ENCODE results near the gene SEPTIN6. TPM values are rescaled to one million over a fixed set of nuclear protein-coding genes. Genes with fewer than 3 reads are reported as not detected.
A peak's percentile ranks its signal among the peaks of the same experiment; 100 is the strongest.
"Not testable (repeated sequence)": the region's sequence is repeated elsewhere in the genome, so short reads cannot be mapped to it uniquely, and the experiment has no call there.

The SEPTIN6 gene
- total and polyA plus RNA-seq, 2 experiments from 2014 or later, result 51.0 to 78.7 TPM

DNA sequence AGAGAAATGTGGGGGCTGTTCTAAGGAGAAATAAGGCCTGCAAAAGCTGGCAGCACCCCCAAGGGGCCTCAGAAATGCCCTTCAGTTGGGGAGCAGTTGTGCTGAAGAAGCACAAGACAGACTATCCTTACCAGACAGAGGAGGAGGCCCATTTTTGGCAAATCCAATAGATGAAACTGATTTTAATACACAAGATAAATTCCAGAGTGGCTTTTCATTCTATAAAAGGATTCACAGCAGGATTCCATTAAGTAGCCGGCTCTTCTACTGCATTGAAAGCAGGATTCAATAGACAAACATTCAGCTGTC, 8.1 kb downstream of the SEPTIN6 start:
- H3K27ac ChIP-seq, result peak overlapping the region; percentile 85
- H3K4me1 ChIP-seq (ENCODE audit: low read depth), result peaks cover 13% of the 10 kb centered on the region
- H3K36me3 ChIP-seq, result no peaks in the 10 kb centered on the region
- no peaks in the 10 kb centered on the region for H3K27me3 ChIP-seq
- no peak overlapping the region for H3K4me3 ChIP-seq
- TF ChIP-seq, protein P1, sequence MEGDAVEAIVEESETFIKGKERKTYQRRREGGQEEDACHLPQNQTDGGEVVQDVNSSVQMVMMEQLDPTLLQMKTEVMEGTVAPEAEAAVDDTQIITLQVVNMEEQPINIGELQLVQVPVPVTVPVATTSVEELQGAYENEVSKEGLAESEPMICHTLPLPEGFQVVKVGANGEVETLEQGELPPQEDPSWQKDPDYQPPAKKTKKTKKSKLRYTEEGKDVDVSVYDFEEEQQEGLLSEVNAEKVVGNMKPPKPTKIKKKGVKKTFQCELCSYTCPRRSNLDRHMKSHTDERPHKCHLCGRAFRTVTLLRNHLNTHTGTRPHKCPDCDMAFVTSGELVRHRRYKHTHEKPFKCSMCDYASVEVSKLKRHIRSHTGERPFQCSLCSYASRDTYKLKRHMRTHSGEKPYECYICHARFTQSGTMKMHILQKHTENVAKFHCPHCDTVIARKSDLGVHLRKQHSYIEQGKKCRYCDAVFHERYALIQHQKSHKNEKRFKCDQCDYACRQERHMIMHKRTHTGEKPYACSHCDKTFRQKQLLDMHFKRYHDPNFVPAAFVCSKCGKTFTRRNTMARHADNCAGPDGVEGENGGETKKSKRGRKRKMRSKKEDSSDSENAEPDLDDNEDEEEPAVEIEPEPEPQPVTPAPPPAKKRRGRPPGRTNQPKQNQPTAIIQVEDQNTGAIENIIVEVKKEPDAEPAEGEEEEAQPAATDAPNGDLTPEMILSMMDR (IDR thresholded peaks at IDR 0.05; ENCODE audit: low read depth, low read length), result no peak
- DNase-seq (ENCODE audit: low read depth in 1 of 2, low spot score in 1 of 2), result no peak
- no peaks in the 10 kb centered on the region for H3K9me3 ChIP-seq (ENCODE audit: low read depth)

DNA sequence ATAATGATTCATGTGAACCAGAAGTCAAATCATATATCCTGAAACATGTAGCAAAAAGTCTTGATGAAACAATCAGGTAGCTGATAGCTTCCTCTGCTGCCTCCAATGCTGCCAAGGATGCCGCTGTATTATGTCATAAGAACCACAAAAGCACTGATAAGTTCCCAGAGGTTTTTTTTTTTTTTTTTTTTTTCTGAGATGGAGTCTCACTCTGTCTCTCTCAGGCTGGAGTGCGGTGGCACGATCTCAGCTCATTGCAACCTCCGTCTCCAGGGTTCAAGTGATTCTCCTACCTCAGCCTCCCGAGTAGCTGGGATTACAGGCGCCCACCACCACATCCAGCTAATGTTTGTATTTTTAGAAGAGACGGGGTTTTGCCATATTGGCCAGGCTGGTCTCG, 8.7 kb downstream of the SEPTIN6 start:
- DNase-seq (ENCODE audit: low read depth in 1 of 2, low spot score in 1 of 2); H3K4me3 ChIP-seq; H3K36me3 ChIP-seq; H3K27me3 ChIP-seq; H3K9me3 ChIP-seq (ENCODE audit: low read depth): not testable (repeated sequence)
- Histone ChIP-seq H3K27ac (peak overlapping the region; percentile 85), H3K4me1 (ENCODE audit: low read depth) (peaks cover 13% of the 10 kb centered on the region)

DNA sequence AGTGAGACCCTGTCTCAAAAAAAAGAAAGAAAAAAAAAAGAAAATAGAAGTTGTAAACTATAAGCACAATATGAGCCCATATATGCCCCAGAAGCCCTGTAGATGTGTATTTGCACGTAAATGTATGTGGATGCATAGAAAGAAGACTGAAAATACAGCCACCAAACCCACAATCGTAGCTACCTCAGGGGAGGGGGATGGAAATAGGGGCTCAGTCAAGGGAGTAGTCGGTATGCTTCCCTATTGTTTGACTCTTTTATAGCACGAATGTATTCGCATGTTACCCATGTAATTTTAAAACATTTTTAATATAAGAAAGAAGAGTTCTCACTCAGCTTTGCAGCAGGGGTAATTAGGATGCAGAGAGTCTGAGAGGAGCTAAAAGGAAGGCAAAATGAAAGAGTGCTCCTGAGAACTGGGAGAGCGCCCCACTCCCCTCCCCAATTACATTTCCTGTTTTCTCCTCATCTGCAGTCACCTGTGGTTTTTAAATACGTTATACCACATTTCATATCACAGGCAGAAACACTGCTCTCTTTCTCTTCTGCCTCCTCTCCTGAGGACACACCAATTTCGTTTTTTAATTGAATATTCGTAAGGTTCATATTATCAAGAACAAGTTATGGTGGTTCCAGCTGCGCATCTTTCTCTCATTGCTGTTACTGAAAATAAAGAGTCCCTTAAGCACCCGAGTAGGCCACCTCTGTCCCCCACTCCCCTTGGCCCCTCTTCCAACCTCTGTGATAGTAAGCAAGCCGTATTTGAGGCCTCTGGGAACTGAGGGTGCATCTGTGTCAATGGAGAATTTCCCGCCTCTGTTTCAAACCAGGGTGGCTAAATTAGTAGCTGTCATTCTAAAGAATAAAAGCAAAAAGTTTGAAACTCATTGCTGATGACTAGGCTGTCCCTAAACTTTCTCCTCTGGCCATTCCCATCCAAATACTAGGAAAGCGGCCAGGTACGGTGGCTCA, 10.7 kb downstream of the SEPTIN6 start:
- Histone ChIP-seq H3K4me3 (no peak overlapping the region), H3K27ac (no peak overlapping the region), H3K4me1 (ENCODE audit: low read depth) (peaks cover 13% of the 10 kb centered on the region), H3K9me3 (ENCODE audit: low read depth) (no peaks in the 10 kb centered on the region), H3K27me3 (no peaks in the 10 kb centered on the region), H3K36me3 (no peaks in the 10 kb centered on the region)
- TF ChIP-seq, protein P1 (IDR thresholded peaks at IDR 0.05; ENCODE audit: low read depth, low read length), result no peak
- no peak for DNase-seq (ENCODE audit: low read depth in 1 of 2, low spot score in 1 of 2)

GRCh38 chrX:119677654-119677981, 15.3 kb downstream of the SEPTIN6 start:
- Histone ChIP-seq H3K4me3 (no peak overlapping the region), H3K27me3 (no peaks in the 10 kb centered on the region), H3K4me1 (ENCODE audit: low read depth) (no peaks in the 10 kb centered on the region), H3K27ac (no peak overlapping the region), H3K9me3 (ENCODE audit: low read depth) (no peaks in the 10 kb centered on the region), H3K36me3 (no peaks in the 10 kb centered on the region)
- no peak for DNase-seq (ENCODE audit: low read depth in 1 of 2, low spot score in 1 of 2)
- TF ChIP-seq, protein P1 (IDR thresholded peaks at IDR 0.05; ENCODE audit: low read depth, low read length), result no peak

DNA sequence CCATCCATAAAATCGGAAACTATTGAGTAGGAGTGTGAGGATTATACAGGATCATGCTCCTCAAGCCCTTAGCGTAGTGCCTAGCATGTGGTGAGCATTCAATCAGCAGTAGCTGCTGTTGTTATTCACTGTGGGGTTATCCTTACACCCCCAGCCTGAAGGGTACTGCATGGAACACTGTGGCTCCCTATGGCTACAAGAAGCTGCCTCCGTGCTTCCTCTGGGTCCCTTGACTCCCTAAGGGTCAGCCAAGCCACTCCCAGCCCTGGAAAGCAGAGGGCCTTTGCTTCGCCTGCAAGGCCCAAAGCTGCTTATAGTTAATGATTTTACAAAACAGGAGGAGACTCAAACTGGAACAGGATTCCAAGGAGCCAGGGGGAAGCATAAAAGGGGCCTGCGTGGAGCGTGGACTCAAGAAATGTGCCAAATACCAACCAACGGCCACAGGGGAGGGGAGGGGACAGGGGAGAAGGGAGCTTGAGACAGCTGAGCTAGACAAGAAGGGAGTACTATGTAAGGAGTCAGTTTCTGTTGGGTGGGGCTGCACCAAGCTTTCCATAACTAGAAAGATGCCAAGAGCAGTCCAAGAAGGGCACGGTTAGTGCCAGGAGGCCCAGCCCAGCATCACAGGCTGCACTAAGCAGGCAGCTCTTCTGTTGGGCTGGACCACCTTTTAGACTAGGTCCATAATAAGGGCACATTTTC, 15.9 kb downstream of the SEPTIN6 start:
- Histone ChIP-seq H3K9me3 (ENCODE audit: low read depth) (no peaks in the 10 kb centered on the region), H3K27ac (no peak overlapping the region), H3K4me1 (ENCODE audit: low read depth) (no peaks in the 10 kb centered on the region), H3K27me3 (no peaks in the 10 kb centered on the region), H3K36me3 (no peaks in the 10 kb centered on the region), H3K4me3 (no peak overlapping the region)
- no peak for DNase-seq (ENCODE audit: low read depth in 1 of 2, low spot score in 1 of 2)
- TF ChIP-seq, protein P1 (IDR thresholded peaks at IDR 0.05; ENCODE audit: low read depth, low read length), result no peak

GRCh38 chrX:119673336-119673735, 19.6 kb downstream of the SEPTIN6 start:
- H3K36me3 ChIP-seq, result no peaks in the 10 kb centered on the region
- H3K27me3 ChIP-seq, result no peaks in the 10 kb centered on the region
- no peak overlapping the region for H3K4me3 ChIP-seq
- H3K9me3 ChIP-seq (ENCODE audit: low read depth), result no peaks in the 10 kb centered on the region
- TF ChIP-seq, protein P1 (IDR thresholded peaks at IDR 0.05; ENCODE audit: low read depth, low read length), result no peak
- H3K27ac ChIP-seq, result no peak overlapping the region
- no peak for DNase-seq (ENCODE audit: low read depth in 1 of 2, low spot score in 1 of 2)
- no peaks in the 10 kb centered on the region for H3K4me1 ChIP-seq (ENCODE audit: low read depth)

Data from cardiac muscle cell (in vitro differentiated cells and primary cell).